Raji (cell line): Measurements from ENCODE around the gene EPHB2.

Experiments
- POLR2A ChIP-seq: IDR thresholded peaks from 2 replicates; pipeline ENCODE4 v1.6.1; 2011; ENCODE audit warnings: low read depth, low read length, control low read depth; ENCODE audit not compliant: insufficient read depth

EPHB2 gene

GRCh38 chr1:22845398-22845935 is 134.8 kb downstream of the EPHB2 start:
- TF ChIP-seq POLR2A: no peak

GRCh38 chr1:22846458-22846857 is 135.8 kb downstream of the EPHB2 start:
- TF ChIP-seq POLR2A: no peak

DNA sequence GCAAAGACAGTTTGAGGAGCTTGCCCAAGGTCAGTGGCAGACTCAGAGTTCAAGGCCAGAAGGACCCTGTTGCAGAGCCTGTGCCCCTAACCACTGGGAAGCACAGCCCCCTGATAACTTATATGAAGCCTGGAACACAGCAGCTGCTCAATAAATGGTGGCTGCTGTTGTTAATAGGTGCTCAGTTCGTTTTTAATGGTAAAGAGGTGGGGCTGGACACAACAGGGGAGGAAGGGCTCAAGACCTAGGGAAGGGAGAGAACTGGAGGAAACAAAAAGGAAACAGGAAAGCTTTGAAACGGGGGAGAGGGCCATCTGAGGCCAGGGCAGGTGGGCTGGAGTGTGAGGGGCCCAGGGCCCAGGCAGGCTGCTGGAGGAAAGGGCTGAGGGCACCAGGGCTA is 136.6 kb downstream of the EPHB2 start:
- no peak for TF ChIP-seq POLR2A

- TF ChIP-seq POLR2A: no peak
These were observed 137.1 kb downstream of the EPHB2 start for GRCh38 chr1:22847709-22848108.

GRCh38 chr1:22848405-22848804 is 137.8 kb downstream of the EPHB2 start:
- TF ChIP-seq POLR2A: no peak

DNA sequence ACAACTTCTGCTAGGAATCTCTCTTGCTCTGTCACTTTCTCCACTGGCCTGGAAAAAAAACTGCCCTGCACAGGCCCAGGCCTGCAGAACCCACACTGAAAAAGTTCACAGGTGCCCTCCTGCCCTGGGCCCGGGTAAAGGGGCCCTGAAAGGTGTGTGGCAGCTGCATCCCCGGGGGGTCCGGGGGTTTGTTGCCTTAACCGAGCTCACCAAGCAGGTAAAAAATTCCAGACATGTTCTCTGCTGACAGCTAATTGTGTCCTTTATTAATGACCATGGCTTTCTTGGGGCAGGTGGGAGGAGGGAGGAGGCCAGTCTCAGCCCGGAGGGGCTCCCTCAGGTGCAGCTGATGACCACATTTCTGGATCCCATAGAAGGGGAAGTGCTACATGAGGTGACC is 139.1 kb downstream of the EPHB2 start:
- TF ChIP-seq POLR2A: no peak

DNA sequence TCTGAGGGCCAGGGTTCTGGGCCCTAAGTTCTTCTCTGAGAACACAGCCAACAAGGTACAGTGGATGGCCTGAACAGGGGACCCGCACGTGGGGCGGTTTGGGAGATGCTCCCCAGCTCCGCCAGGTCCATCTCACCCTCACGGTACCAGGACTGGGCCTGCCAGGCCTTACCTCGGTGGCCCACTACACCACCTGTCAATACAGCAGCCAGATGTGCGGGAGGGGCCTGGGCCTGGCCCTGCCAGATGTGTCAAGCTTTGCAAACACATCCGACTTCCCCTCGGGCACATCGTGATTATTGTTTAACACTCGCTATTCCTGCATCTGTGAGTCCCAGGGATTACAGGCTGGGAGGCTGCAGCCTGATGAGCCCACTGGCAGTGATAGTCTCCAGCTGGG is 139.6 kb downstream of the EPHB2 start:
- no peak for TF ChIP-seq POLR2A

GRCh38 chr1:22850681-22851080 is 140.0 kb downstream of the EPHB2 start:
- TF ChIP-seq POLR2A: no peak

DNA sequence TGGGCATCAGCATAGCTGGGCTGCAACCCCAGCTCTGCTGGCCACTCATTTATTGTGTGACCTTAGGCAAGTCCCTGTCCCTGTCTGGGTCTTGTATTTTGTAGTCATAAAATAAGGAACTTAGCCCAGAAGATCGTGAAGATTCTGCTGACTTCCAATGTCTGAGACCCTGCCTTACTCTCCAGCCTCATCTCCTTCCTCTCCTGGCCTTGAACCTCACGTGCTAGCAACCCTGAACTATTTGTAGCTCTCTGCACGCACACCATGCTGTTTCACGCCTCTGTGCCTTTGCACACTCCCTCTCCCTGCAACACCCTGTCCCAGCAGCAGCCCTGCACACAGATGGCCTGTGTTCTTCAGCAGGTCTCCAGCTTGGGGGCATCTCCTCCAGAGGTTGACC is 140.9 kb downstream of the EPHB2 start:
- no peak for TF ChIP-seq POLR2A

DNA sequence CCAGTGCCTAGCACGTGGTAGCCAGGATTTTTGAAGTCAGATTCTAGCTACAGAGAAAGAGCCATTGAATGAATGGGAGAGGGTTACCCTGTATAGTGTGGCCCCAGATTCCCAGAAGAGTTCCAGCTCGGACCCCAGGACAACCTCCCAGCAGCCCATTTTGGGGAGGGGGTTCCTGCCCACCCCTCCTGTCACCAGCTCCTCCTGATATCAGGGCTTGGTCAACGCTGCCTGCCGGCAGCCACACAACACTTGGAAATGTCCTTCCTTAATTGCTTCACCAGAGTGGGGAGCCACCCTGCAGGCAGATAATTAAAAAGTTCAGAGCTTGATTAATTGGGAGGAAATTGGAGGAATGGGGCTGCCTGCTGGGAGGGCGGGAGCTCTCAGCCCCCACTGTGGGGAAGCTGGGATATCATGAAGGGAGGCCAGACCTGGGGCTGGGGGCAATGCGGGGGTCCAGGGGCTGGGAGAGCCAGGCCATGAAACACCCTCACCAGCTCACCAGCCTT is 141.6 kb downstream of the EPHB2 start:
- no peak for TF ChIP-seq POLR2A

DNA sequence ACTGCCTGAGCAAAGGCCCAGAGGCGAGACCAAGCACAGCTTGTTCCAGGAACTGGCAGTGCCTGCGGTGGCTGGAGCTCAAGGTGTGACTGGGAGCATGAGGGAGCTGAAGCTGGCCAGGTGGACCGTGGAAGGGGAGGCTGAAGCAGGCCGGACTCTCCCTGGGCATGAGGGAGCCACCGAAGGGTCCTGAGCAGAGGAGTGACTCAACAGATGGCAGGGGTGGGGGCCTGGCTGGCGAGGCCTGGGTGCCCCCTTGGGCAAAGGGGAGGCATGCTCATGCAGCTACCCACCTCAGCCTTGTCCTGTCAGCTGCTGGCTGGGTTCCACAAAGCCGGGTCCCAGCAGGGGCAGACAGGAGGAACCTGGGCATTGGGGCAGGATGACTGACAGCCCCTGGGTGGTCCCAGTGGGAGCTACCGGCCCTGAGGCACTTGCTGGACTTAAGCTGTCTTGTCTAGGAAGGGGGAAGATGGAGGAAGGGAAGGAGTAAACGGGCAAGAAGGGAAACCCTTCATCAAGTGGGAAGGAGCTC is 143.1 kb downstream of the EPHB2 start:
- no peak for TF ChIP-seq POLR2A

- peak; percentile 91 for TF ChIP-seq POLR2A
These were observed 144.3 kb downstream of the EPHB2 start for GRCh38 chr1:22854688-22855565.

GRCh38 chr1:22855668-22856606 is 145.3 kb downstream of the EPHB2 start:
- no peak for TF ChIP-seq POLR2A

GRCh38 chr1:22857661-22858060 is 147.0 kb downstream of the EPHB2 start:
- TF ChIP-seq POLR2A: no peak

DNA sequence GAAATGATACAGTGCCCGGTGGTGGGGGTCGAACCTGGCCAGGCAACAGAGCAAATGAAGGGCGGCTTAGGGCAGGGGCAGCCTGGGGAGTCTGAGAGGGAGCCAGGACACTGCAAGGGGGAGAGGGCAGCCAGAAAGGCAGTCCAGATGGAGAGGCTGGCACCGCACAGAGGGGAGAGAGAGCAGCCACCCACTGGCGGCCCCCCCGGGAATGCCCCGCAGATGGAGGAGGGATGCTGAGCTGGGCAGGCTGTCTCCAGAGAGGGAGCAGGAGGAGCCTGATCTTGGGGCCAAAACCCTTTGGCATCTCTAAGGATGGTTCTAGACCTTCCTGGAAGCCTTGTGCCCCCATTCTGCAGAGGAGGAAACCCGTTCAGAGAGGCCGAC is 149.8 kb downstream of the EPHB2 start:
- no peak for TF ChIP-seq POLR2A
